Measurements from ENCODE around the gene ETHE1. TPM values are rescaled to one million over a fixed set of nuclear protein-coding genes. Genes with fewer than 3 reads are reported as not detected.

Gene ETHE1
- total RNA-seq, 1 donor from 2014 or later, result 64.6 TPM

DNA sequence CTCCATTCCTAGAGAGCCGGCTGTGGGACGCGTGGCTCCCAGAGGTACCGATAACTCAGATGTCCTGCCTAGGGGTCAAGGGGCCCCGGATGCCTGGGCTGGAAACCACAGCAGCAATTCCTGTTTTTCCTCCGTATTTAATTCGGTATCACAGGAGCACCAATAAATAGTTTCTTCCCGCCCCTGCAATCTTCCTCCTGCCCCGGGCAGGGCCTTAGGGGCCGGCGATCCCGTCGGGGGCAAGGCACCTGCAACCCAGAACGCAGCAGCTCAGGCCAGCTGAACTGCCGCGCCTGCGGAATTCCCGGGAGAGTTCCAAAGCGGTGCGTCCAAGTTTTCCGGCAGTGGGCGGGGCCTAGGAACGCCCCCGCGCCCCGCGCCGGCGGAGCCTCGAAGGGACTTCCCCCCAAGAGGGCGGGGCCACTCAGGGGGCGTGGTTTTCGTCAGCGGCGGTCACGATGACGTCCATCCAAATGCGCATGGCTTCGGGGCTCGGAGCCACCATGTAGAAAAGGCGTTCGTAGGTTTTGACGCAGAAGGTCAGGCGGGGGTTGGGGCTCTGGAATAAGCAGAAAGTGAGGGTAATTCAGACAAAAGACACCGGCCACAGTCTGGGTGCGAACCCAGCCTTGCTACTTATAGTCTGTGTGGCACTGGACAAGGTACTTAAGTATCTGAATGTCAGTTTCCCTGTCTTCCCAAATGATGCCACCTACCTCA is 51.9 kb downstream of the ETHE1 start:
- no peaks in the 10 kb centered on the region for H3K27me3 Mint-ChIP-seq (ENCODE audit: low read depth)
- H3K27ac Mint-ChIP-seq, result peak overlapping the region; percentile 94
- H3K36me3 Mint-ChIP-seq (ENCODE audit: low read depth), result peaks cover 15% of the 10 kb centered on the region
- peaks cover 18% of the 10 kb centered on the region for H3K4me1 Mint-ChIP-seq (ENCODE audit: low read depth)
- DNase-seq (ENCODE audit: low spot score), result peak; percentile 89
- H3K9me3 Mint-ChIP-seq, result peaks cover 3% of the 10 kb centered on the region
- H3K4me3 Mint-ChIP-seq (ENCODE audit: low read depth), result peak overlapping the region; percentile 78
- intact Hi-C loops (cut with micrococcal nuclease), result loop anchor here (1.0 kb wide), 2 partner anchors 12 to 29 kb away; partner anchors contain the start of gene PHLDB3

DNA sequence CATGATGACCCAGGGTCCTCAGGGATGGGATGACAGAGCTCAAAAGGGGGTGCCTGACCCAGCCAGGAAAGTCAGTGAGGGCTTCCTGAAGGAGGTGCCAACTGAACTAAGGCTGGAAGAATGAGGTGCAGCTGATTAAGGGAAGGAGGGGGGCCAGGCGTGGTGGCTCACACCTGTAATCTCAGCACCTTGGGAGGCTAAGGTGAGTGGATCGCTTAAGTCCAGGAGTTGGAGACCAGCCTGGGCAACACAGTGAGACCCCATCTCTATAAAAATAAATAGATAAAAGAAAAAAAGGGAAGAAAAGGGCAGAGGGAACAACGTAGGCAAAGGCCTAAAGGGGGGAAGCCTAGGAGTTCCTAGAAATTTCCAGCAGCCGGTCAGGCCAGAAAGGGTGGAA is 52.5 kb downstream of the ETHE1 start:
- no peak overlapping the region for H3K27ac Mint-ChIP-seq
- intact Hi-C loops (cut with micrococcal nuclease), result no loop called here

DNA sequence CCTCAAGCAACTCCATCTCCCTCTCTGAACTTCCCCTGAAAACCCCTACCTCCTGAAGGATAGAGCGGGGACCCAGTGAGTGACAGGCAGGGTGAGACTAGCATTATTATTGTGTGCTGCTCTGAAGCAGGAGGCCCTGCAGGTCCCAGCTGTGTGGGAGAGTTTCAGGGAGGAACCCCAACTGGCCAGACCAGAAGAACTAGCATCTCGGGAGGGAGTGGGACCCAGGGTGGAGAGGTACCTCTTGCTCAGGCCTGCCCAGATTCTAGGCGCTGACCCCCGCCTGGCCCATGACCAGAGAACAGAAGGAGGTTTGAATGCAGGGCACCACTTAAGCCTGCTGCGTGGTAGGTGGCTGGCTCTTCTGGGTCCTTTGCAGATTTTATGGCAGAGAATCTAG is 55.9 kb downstream of the ETHE1 start:
- Mint-ChIP-seq H3K27ac (no peak overlapping the region), H3K4me1 (ENCODE audit: low read depth) (peaks cover 38% of the 10 kb centered on the region)

More for the DNA sequence above, 52.5 kb downstream of the ETHE1 start:
- peaks cover 3% of the 10 kb centered on the region for H3K9me3 Mint-ChIP-seq
- DNase-seq (ENCODE audit: low spot score), result no peak
- peaks cover 20% of the 10 kb centered on the region for H3K4me1 Mint-ChIP-seq (ENCODE audit: low read depth)
- H3K36me3 Mint-ChIP-seq (ENCODE audit: low read depth), result peaks cover 15% of the 10 kb centered on the region
- no peaks in the 10 kb centered on the region for H3K27me3 Mint-ChIP-seq (ENCODE audit: low read depth)
- no peak overlapping the region for H3K4me3 Mint-ChIP-seq (ENCODE audit: low read depth)

DNA sequence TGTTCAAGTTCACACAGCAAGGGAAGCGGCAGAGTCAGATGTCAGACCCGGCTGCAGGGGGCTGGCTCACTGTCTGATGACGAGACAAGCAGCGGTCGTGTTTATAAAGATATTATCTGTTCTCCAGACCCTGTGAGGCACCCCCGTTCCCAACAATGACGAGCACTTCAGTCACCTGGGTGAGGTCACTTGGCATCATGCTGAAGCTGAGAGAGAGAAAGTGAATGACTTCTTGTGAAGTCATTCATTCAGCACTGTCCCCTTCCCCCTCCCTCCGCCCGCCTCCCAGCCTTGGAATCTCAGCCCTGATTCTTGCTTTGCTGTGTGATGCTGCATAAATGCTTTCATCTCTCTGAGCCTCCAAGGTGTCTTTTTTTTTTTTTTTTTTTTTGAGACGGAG is 56.7 kb downstream of the ETHE1 start:
- peak overlapping the region; percentile 40 for H3K27ac Mint-ChIP-seq
- H3K4me3 Mint-ChIP-seq (ENCODE audit: low read depth), result no peak overlapping the region

More for the DNA sequence above, 55.9 kb downstream of the ETHE1 start:
- intact Hi-C loops (cut with micrococcal nuclease), result no loop called here
- no peak overlapping the region for H3K4me3 Mint-ChIP-seq (ENCODE audit: low read depth)
- no peak for DNase-seq (ENCODE audit: low spot score)
- H3K9me3 Mint-ChIP-seq, result peaks cover 3% of the 10 kb centered on the region
- H3K36me3 Mint-ChIP-seq (ENCODE audit: low read depth), result peaks cover 5% of the 10 kb centered on the region
- H3K27me3 Mint-ChIP-seq (ENCODE audit: low read depth), result no peaks in the 10 kb centered on the region

DNA sequence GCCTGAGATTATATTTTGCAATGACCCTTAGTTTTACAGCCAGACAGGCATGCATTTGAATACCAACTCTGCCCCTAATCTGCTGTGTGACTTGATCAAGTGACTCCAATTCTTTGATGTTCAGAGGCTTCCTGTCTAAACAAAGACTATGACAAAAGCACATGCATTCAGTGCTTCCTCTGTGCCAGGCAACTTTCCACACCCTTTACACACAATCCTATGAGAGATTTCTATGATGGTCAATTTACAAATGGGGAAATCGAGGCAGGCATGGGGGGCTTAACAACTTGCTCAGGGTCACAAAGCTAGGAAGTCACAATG is 57.9 kb downstream of the ETHE1 start:
- no peaks in the 10 kb centered on the region for H3K9me3 Mint-ChIP-seq
- peaks cover 32% of the 10 kb centered on the region for H3K4me1 Mint-ChIP-seq (ENCODE audit: low read depth)
- intact Hi-C loops (cut with micrococcal nuclease), result no loop called here
- H3K27me3 Mint-ChIP-seq (ENCODE audit: low read depth), result no peaks in the 10 kb centered on the region
- DNase-seq (ENCODE audit: low spot score), result no peak
- H3K4me3 Mint-ChIP-seq (ENCODE audit: low read depth), result no peak overlapping the region
- H3K36me3 Mint-ChIP-seq (ENCODE audit: low read depth), result no peaks in the 10 kb centered on the region
- H3K27ac Mint-ChIP-seq, result no peak overlapping the region

More for the DNA sequence above, 56.7 kb downstream of the ETHE1 start:
- no peak for DNase-seq (ENCODE audit: low spot score)
- Mint-ChIP-seq H3K9me3 (no peaks in the 10 kb centered on the region), H3K4me1 (ENCODE audit: low read depth) (peaks cover 37% of the 10 kb centered on the region), H3K27me3 (ENCODE audit: low read depth) (no peaks in the 10 kb centered on the region), H3K36me3 (ENCODE audit: low read depth) (peaks cover 2% of the 10 kb centered on the region)
- intact Hi-C loops (cut with micrococcal nuclease), result no loop called here

DNA sequence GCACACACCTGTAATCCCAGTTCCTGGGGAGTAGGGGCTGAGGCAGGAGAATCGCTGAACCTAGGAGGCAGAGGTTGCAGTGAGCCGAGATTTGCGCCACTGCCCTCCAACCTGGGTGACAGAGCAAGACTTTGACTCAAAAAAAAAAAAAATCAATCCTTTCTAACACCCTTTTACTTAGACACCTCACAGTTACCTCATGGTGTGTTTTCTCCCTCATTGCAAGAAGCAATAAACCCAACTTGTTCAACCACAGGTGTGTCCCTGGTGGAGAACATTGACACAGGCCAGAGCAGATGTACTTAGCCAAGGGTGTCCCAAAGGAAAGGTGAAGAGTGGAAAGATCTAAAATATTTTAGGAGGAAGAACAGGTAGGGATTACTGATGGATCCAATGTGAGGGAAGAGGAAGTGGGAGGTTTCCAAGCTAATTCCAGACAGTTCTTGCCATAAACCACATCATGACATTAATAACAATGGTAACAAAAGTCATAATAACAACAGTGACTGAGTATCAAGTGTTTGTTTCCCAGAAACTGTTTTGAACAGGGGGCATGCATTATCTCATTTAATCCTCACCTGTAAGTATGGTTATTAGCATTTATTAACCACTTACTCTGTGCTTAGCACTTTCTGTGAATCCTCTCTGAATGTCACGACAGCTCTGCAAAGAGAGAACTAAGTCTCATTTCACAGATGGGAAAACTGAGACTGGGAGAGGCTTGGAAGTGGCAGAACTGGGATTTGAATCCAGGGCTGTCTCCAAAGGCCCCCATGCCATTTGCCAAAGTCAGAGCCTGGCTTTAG is 58.4 kb downstream of the ETHE1 start:
- Mint-ChIP-seq H3K36me3 (ENCODE audit: low read depth) (no peaks in the 10 kb centered on the region), H3K4me3 (ENCODE audit: low read depth) (no peak overlapping the region), H3K27ac (no peak overlapping the region), H3K9me3 (no peaks in the 10 kb centered on the region), H3K4me1 (ENCODE audit: low read depth) (peaks cover 31% of the 10 kb centered on the region), H3K27me3 (ENCODE audit: low read depth) (no peaks in the 10 kb centered on the region)
- no peak for DNase-seq (ENCODE audit: low spot score)
- intact Hi-C loops (cut with micrococcal nuclease), result no loop called here

DNA sequence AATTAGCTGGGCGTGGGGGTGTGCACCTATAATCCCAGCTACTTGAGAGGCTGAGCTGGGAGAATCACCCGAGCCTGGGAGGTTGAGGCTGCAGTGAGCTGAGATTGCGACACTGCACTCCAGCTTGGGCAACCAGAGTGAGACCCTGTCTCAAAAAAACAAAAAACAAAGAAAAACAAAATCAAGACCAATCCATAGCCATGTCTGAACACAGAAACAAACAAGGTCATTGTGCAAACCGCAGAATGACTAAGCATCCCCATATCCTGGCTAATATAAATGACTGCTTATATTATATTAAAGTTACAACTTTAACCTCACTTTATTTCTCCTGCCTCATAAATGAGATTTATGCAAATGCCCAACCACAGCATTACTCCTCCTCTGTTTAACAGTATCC is 59.3 kb downstream of the ETHE1 start:
- H3K4me1 Mint-ChIP-seq (ENCODE audit: low read depth), result peaks cover 31% of the 10 kb centered on the region
- no peak overlapping the region for H3K4me3 Mint-ChIP-seq (ENCODE audit: low read depth)
- no peaks in the 10 kb centered on the region for H3K9me3 Mint-ChIP-seq

DNA sequence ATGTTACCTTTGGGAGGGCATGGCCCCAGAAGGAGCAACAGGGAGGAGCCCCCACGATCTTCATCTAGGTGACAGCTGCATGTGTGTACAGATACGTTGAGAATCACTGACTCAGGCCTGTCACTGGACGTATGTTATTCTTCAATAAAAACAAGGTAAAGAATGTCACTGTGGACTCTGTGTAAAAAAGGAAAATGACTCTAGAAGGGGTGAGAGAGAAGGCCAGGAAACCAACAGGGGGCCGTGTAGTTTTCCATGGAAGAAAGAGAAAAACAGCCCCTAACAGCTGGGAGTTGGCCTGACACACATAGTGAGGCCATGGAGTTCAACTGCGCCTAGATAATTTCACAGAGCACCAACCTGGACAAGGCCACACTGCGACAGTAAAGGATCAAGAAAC is 59.7 kb downstream of the ETHE1 start:
- no peak for DNase-seq (ENCODE audit: low spot score)
- H3K27me3 Mint-ChIP-seq (ENCODE audit: low read depth), result no peaks in the 10 kb centered on the region
- intact Hi-C loops (cut with micrococcal nuclease), result no loop called here
- no peak overlapping the region for H3K4me3 Mint-ChIP-seq (ENCODE audit: low read depth)
- H3K27ac Mint-ChIP-seq, result no peak overlapping the region
- no peaks in the 10 kb centered on the region for H3K9me3 Mint-ChIP-seq
- H3K36me3 Mint-ChIP-seq (ENCODE audit: low read depth), result no peaks in the 10 kb centered on the region
- H3K4me1 Mint-ChIP-seq (ENCODE audit: low read depth), result peaks cover 32% of the 10 kb centered on the region

More for the DNA sequence above, 59.3 kb downstream of the ETHE1 start:
- no peak overlapping the region for H3K27ac Mint-ChIP-seq
- no peak for DNase-seq (ENCODE audit: low spot score)
- H3K36me3 Mint-ChIP-seq (ENCODE audit: low read depth), result no peaks in the 10 kb centered on the region
- intact Hi-C loops (cut with micrococcal nuclease), result no loop called here
- H3K27me3 Mint-ChIP-seq (ENCODE audit: low read depth), result no peaks in the 10 kb centered on the region

DNA sequence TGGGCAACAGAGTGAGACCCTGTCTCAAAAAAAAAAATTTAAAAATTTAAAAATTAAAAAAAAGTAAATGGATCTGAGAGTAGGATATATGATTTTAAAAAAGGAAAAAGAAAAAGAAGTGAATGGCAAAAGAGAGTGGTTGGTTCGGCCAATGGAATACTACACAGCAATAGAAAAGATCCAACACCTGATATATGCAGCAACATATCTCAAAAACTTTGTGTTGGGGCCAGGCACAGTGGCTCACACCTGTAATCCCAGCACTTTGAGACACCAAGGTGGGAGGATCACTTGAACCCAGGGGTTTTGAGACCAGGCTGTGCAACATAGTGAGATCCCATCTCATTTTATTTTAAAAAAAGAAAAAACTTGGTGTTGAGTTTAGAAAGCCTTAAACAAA is 60.2 kb downstream of the ETHE1 start:
- peaks cover 36% of the 10 kb centered on the region for H3K4me1 Mint-ChIP-seq (ENCODE audit: low read depth)

DNA sequence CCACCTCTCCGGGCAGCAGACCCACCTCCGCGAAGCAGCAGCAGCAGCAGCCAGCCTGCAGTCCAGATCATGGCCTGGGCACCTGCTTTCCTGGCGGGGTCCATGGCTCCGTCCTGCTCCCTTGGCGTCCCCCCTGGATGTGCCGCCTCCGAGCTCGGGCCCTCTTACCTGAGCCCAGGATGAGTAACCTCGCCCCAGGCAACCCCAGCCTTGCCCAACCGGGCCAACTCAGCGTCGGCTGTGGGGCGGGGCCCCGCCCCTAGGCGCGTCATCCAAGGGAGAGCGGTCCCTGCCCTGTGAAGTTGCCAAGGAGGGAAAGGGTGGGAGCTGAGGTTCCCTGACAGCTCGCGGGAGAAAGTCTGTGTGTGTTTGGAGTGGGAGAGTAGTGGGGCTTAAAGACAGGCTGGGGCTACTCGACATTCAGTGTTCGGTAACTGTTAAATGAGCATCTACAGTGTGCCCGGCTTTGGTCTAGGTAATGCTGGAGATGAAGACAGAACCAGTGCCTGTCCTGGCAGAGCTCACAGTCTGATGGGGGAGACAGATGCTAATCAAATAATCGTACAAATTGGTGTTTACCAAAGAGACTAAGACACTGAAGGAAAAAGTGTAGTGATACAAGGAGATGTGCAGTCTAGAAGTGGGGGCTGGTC is 61.4 kb downstream of the ETHE1 start, which contains the start of gene LYPD3:
LYPD3 (minus strand) TSS at position 141 of the 653 bp plus-strand sequence; CDS start at position 104, 37 bp downstream.
- Mint-ChIP-seq H3K9me3 (no peaks in the 10 kb centered on the region), H3K36me3 (ENCODE audit: low read depth) (no peaks in the 10 kb centered on the region), H3K27ac (peak within 1 kb of the TSS; percentile 23), H3K4me1 (ENCODE audit: low read depth) (peaks cover 40% of the 10 kb centered on the region), H3K4me3 (ENCODE audit: low read depth) (peak within 1 kb of the TSS; percentile 89), H3K27me3 (ENCODE audit: low read depth) (no peaks in the 10 kb centered on the region)
- intact Hi-C loops (cut with micrococcal nuclease), result no loop called here
- no peak for DNase-seq (ENCODE audit: low spot score)

More for the DNA sequence above, 60.2 kb downstream of the ETHE1 start:
- H3K4me3 Mint-ChIP-seq (ENCODE audit: low read depth), result no peak overlapping the region
- no peaks in the 10 kb centered on the region for H3K9me3 Mint-ChIP-seq
- no peaks in the 10 kb centered on the region for H3K36me3 Mint-ChIP-seq (ENCODE audit: low read depth)
- H3K27ac Mint-ChIP-seq, result no peak overlapping the region
- intact Hi-C loops (cut with micrococcal nuclease), result no loop called here
- no peaks in the 10 kb centered on the region for H3K27me3 Mint-ChIP-seq (ENCODE audit: low read depth)
- DNase-seq (ENCODE audit: low spot score), result no peak

DNA sequence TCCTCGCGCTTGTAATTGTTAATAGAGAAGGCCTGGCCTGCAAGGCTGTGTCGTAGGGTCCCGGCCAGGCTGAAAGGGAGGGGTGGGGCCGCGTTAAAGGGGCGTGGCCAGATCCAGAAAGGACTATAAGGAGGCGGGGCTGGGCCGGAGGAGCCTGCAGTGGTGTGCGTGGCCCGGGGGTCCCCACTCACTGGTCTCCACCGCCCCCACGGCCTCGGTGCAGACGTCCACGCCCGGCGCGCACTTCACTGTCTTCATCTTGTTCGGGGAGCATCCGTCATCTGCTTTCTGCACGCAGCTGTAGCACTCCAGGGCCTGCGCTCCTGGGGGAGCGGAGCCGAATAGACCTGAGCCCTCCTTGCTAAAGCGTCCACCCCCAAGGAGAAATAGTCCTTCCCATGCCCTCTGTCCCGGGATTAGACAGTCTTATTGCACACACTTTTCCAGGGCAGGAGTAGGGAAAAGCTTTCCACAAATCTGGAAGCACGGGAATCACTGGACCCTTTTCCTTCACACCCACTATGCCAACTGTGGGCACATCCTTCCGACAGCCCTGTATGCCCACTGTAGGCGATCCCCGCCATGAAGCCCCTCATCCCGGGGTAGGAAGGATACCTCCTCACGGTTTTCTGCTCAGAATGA is 62.7 kb downstream of the ETHE1 start:
- no peak for DNase-seq (ENCODE audit: low spot score)
- Mint-ChIP-seq H3K4me1 (ENCODE audit: low read depth) (peaks cover 36% of the 10 kb centered on the region), H3K27me3 (ENCODE audit: low read depth) (no peaks in the 10 kb centered on the region), H3K9me3 (no peaks in the 10 kb centered on the region), H3K4me3 (ENCODE audit: low read depth) (peak overlapping the region; percentile 89), H3K27ac (peak overlapping the region; percentile 96), H3K36me3 (ENCODE audit: low read depth) (no peaks in the 10 kb centered on the region)
- intact Hi-C loops (cut with micrococcal nuclease), result loop anchor here (5.0 kb wide), 2 partner anchors 113 to 133 kb away; partner anchors contain the start of genes IRGQ, PINLYP, XRCC1 and ZNF576

DNA sequence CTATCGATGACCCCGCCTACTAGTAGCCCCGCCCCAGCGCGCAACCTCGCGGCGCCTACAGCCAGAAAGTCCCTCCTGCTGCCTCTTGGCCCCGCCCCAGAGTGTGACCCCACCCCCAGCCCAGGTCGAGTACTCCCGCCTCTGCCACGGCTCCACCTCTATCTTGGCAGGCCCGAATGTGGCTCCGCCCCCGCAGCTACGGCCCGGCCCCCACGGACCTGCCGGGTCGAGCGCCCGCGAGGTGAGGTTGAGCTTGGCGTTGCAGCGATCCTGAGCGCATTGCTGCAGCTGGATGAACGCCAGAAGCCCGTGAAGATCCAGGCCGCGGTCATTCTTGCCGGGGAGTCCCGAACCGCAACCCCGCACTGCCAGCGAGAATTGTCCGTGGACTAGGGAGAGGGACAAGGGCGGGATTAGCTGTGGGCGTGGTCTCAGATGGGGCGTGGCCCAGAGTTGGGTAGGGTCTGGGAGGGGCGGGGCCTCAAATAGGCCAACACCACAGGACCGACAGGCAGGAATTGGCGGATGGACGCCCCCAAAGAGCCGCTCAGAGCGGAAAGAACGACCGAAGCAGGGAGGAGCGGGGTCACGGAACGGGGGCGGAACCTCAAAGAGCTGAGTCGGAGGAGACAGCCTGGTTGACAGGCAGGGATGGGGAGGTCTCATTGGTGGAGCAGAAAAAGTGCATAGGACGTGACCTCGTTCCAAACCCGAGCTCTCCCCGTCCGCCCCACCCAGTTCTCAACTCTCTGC is 63.4 kb downstream of the ETHE1 start:
- H3K27me3 Mint-ChIP-seq (ENCODE audit: low read depth), result no peaks in the 10 kb centered on the region
- H3K4me3 Mint-ChIP-seq (ENCODE audit: low read depth), result peak overlapping the region; percentile 89

More for the DNA sequence above, 63.4 kb downstream of the ETHE1 start:
- peaks cover 29% of the 10 kb centered on the region for H3K4me1 Mint-ChIP-seq (ENCODE audit: low read depth)
- intact Hi-C loops (cut with micrococcal nuclease), result loop anchor here (1.0 to 5.0 kb wide), 7 partner anchors 12 to 291 kb away; partner anchors contain the start of genes IRGQ, PHLDB3, PINLYP and SMG9
- peak; percentile 96 for DNase-seq (ENCODE audit: low spot score)
- H3K36me3 Mint-ChIP-seq (ENCODE audit: low read depth), result no peaks in the 10 kb centered on the region
- H3K9me3 Mint-ChIP-seq, result no peaks in the 10 kb centered on the region
- H3K27ac Mint-ChIP-seq, result peak overlapping the region; percentile 96
